GM13976 (cell line): ENCODE measurements around the gene SENP2.
"Not testable (repeated sequence)": the region's sequence is repeated elsewhere in the genome, so short reads cannot be mapped to it uniquely, and the experiment has no call there.

Experiments
- DNase-seq: peaks from one replicate; pipeline ENCODE4 v3.0.0; 2012; ENCODE audit warnings: low spot score
- CTCF ChIP-seq: IDR thresholded peaks from 2 replicates; pipeline ENCODE4 v1.5.1; 2012; ENCODE audit warnings: borderline replicate concordance, mild to moderate bottlenecking; ENCODE audit not compliant: insufficient read depth; ENCODE audit errors: extremely low read depth, missing control alignments, control extremely low read depth
- in situ Hi-C: fragments of 300-500 bp; cut with MboI; formaldehyde crosslinking; loops from one replicate; pipeline ENCODE4 v1.12.0; 2022; ENCODE audit warnings: low sequenced_read_pairs, mixed read lengths, inconsistent platforms; ENCODE audit not compliant: unreplicated experiment

The SENP2 gene

GRCh38 chr3:185561374-185561943, 24.6 kb upstream of the SENP2 start:
- no peak for TF ChIP-seq CTCF
- in situ Hi-C loops: no loop called here

GRCh38 chr3:185561958-185562357, 24.1 kb upstream of the SENP2 start:
- TF ChIP-seq CTCF: no peak
- in situ Hi-C loops: no loop called here
- DNase-seq: no peak

More at GRCh38 chr3:185561374-185561943, 24.6 kb upstream of the SENP2 start:
- no peak for DNase-seq

- TF ChIP-seq CTCF: no peak
- no peak for DNase-seq
- in situ Hi-C loops: no loop called here
Measured at GRCh38 chr3:185572183-185572582, 13.9 kb upstream of the SENP2 start.

DNA sequence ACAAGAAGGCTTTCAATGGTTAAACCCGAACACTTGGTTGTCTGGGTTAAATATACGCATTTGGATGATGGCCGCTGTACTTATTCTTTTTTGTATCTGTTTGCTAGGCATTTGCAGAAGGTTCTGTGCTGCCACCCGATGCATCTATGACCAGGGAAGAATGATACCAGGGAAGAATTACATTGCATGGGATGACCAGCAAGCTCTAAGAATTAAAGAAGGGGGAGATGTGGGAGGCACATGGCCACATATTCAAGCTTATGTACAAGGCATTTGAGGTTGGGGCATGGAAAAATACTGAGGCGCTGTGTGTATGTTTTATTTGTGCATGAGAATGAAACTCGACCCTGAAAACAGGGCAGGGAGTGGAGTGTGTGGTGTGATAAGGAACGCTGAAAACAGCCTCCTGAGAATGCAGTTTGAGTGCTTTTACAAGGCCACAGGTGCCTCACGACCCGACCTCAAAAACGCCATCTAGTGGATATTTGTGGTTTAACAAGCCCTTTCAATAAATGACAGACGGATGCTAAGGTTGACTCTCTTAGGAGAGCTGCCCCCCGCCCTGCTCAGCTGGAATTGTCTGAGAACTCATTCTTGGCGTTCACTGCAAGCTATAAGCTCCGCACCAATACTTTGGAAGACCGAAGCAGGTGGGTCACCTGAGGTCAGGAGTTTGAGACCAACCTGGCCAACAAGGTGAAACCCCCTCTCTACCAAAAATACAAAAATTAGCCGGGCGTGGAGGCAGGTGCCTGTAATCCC, 10.8 kb upstream of the SENP2 start:
- TF ChIP-seq CTCF: peak; percentile 42
- DNase-seq: peak; percentile 57
- in situ Hi-C loops: not testable (repeated sequence)

- DNase-seq: no peak
- in situ Hi-C loops: no loop called here
- no peak for TF ChIP-seq CTCF
Measured at GRCh38 chr3:185582236-185582635, 3.9 kb upstream of the SENP2 start.

DNA sequence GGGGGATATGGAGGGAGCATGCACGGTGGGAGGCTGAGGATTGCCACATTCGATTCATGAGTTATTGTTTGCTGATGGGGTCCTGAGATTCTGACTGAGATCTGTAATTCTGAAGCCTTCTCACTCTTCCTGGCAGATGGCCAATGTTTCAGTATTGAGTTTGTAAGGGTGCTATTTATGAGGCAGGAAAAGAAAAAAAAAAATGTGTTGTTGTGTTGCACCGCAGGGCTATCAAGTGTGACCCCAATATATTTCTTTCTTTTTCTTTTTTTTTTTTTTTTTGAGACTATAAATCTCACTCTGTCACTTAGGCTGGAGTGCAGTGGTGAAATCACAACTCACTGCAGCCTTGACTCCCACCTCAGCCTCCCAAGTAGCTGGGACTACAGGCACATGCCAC, 3.2 kb upstream of the SENP2 start:
- in situ Hi-C loops: no loop called here
- TF ChIP-seq CTCF: no peak
- DNase-seq: peak; percentile 68

- TF ChIP-seq CTCF: no peak
- DNase-seq: no peak
- in situ Hi-C loops: no loop called here
Measured at GRCh38 chr3:185583925-185584324, 2.2 kb upstream of the SENP2 start.
